COLO829 (cell line): ENCODE measurements around the gene BNIP5.

ENCODE experiments used
- DNase-seq: peaks from one replicate; pipeline ENCODE4 v3.0.0; 2012; ENCODE audit warnings: low spot score

The BNIP5 gene

DNA sequence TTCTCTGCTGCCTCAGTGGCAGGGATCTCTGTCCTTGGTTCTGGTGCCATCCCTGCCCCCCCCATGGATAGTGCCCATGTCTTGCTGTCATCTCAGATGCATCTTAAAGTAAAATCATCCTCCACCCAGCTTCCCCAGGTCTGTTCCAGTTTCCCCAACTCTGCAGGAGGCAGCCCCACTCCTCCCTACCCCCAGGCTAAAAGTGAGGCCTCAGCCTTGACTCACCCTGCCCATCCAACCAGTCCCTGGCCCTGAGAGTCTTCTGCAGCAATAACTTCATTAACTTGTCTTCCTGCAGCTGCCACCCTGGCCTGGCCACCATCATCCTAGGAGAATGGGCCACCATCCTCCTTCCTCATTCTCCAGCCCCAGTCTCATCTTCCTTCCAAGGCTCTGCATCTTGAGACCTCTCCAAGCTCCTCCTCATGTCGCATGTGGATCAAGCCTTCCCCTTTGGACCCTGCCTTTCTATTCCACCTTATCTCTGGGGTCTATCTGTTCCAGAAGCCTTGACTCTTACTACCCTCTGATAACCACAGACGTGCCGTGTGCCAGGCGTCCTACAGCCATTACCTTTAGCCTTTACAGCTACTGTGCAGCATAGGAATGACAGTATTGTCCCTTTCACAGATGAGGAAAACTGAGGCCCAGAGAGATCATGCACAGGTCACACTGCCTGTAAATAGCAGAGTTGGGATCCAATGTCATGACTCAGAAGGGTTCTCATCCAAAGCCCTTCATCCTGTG, 68.8 kb downstream of the BNIP5 start:
- no peak for DNase-seq

DNA sequence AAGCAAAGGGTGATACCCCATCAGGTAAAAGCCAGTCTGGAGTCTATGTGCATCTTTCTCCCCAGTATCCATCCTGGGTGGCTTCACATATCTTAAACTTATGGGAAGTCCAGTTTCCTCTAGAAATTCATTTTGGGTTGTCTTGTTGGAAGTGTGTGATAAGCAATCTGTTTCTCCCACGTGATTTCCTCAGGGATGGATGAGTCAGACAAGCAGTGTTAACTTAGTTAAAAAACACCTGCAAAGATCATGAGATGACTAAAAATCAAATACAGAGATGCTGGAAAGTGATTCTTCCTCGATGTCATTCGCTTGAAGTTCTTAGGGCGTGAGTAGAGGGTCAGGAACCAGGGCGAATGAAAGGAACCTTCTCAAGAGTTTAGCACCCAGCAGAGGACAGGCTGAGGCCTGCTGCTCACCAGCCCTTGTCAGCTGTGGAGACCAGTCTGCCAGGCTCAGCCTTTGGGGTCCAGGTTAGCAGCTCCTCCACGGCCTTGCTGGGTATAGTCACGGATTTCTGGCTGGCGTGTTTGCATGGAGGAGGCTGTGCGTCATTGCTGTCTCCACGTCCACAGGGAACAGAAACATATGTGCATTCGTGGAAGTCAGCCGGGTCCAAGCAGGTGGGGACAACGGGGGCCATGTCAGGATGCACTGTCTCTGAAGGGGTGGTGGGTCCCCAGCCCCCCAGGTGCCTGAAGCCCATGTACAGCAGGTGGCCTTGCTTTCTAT, 69.6 kb downstream of the BNIP5 start:
- DNase-seq, result no peak
